OCI-M2 (cell line): Measurements from ENCODE around the gene ARID3A.
"Not testable (repeated sequence)": the region's sequence is repeated elsewhere in the genome, so short reads cannot be mapped to it uniquely, and the experiment has no call there.

Experiments used
- DNase-seq: peaks from one replicate; lab custom pipeline; 2025; ENCODE audit not compliant: unreplicated experiment; lab: John Stamatoyannopoulos, UW

The ARID3A gene, protein sequence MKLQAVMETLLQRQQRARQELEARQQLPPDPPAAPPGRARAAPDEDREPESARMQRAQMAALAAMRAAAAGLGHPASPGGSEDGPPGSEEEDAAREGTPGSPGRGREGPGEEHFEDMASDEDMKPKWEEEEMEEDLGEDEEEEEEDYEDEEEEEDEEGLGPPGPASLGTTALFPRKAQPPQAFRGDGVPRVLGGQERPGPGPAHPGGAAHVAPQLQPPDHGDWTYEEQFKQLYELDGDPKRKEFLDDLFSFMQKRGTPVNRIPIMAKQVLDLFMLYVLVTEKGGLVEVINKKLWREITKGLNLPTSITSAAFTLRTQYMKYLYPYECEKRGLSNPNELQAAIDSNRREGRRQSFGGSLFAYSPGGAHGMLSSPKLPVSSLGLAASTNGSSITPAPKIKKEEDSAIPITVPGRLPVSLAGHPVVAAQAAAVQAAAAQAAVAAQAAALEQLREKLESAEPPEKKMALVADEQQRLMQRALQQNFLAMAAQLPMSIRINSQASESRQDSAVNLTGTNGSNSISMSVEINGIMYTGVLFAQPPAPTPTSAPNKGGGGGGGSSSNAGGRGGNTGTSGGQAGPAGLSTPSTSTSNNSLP

DNA sequence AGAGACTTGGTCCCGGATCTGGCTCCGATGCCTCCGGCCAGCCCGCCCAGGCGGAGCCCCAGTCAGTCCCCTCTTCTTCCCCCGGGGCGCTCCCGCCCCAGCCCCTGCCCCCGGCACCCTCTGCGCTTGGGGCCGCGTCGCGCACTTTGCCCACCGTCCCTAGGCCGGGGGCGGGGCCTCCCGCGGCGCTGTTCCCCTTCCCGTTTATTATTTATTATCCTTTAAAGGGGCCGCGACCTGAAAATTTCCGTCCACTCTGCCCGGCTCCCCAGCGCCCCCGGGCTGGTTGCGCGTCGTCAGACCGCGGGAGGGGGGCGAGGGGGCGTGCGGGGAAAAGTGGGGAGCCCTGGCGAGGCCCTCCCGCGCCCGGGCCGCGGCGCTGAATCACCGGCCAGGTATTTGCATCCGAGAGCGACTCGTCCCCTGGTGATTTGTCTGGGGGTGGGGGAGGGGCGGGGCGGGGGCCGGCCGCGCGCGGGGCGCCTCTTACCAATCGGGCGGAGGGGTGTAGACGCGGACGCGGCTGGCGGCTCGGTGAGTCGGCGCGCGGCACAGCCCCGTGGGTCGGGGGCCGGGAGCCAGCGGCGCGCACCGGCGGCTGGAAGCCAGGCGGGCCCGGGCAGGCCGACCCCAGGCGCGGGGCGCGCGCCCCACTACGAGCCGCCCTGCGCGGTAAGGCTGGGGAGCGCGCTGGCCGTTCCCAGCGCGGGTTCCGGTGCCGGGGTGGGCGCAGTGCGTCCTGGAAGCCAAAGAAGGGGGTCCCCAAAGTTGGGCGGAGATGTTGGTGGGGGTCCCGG lies at the start of gene ARID3A:
ARID3A (plus strand) TSS at position 510 of the 797 bp plus-strand sequence. CDS start 3,494 bp downstream, outside the sequence.
- no peak for DNase-seq

DNA sequence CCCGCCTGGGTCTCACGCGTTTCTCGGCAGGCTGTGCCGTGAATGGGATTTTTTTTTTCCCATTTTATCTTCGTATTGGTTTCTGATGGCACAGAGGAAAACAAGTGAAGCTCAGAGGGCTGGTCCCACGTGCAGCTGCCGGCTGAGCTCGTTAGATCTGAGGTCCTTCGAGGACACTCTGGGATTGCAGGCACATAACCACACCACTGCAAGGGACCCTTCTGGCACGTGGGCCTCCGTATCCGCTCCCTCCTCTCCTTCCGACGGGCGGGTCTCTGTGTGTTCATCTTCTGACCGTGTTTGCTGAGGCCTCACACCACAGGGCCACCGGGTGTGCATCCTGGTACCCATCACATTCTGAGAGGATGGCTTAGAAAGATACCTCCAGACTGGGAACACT lies 49.7 kb upstream of the ARID3A start:
- DNase-seq, result no peak

DNA sequence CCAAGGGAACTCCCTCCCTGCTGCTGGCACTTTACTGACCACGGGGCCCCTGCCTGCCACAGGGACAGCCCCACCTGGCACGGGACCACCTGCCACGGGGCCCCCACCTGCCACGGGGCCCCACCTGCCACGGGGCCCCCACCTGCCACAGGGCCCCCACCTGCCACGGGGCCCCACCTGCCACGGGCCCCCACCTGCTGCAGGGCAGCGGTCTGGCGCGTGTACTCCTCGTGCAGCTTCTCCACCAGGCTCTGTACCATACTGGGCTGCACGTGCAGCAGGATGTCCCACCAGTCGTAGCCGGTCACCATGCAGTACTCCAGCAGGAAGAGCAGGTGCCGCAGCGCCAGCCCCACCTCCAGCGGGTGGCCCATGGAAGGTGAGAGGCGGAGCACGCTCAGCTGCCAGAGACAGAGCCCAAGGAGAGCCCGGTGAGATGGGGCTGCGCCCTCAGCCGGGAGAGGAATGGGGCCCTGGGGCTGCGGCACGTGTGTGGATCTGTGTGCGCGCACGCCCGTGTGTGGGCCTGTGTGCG lies 49.0 kb upstream of the ARID3A start:
- DNase-seq, result no peak

DNA sequence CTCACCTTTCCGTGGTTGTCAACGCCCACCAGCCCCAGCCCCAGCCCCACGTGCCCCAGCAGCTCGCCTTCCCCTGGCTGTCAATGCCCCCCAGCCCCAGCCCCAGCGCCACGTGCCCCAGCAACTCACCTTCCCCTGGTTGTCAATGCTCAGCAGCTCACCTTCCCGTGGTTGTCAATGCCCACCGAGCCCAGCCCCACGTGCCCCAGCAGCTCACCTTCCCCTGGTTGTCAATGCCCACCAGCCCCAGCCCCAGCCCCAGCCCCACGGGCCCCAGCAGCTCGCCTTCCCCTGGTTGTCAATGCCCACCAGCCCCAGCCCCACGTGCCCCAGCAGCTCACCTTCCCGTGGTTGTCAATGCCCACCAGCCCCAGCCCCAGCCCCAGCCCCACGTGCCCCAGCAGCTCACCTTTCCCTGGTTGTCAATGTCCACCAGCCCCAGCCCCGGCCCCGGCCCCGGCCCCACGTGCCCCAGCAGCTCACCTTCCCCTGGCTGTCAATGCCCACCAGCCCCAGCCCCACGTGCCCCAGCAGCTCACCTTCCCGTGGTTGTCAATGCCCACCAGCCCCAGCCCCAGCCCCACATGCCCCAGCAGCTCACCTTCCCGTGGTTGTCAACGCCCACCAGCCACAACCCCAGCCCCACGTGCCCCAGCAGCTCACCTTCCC lies 47.7 kb upstream of the ARID3A start:
- DNase-seq, result not testable (repeated sequence)

DNA sequence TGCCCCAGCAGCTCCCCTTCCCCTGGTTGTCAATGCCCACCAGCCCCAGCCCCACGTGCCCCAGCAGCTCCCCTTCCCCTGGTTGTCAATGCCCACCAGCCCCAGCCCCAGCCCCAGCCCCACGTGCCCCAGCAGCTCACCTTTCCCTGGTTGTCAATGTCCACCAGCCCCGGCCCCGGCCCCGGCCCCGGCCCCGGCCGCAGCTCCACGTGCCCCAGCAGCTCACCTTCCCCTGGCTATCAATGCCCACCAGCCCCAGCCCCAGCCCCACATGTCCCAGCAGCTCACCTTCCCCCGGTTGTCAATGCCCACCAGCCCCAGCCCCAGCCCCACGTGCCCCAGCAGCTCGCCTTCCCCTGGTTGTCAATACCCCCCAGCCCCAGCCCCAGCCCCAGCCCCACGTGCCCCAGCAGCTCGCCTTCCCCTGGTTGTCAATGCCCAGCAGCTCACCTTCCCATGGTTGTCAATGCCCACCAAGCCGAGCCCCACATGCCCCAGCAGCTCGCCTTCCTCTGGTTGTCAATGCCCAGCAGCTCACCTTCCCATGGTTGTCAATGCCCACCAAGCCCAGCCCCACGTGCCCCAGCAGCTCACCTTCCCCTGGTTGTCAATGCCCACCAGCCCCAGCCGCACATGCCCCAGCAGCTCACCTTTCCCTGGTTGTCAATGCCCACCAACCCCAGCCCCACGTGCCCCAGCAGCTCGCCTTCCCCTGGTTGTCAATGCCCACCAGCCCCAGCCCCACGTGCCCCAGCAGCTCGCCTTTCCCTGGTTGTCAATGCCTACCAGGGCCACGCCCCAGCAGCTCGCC lies 46.9 kb upstream of the ARID3A start:
- not testable (repeated sequence) for DNase-seq

DNA sequence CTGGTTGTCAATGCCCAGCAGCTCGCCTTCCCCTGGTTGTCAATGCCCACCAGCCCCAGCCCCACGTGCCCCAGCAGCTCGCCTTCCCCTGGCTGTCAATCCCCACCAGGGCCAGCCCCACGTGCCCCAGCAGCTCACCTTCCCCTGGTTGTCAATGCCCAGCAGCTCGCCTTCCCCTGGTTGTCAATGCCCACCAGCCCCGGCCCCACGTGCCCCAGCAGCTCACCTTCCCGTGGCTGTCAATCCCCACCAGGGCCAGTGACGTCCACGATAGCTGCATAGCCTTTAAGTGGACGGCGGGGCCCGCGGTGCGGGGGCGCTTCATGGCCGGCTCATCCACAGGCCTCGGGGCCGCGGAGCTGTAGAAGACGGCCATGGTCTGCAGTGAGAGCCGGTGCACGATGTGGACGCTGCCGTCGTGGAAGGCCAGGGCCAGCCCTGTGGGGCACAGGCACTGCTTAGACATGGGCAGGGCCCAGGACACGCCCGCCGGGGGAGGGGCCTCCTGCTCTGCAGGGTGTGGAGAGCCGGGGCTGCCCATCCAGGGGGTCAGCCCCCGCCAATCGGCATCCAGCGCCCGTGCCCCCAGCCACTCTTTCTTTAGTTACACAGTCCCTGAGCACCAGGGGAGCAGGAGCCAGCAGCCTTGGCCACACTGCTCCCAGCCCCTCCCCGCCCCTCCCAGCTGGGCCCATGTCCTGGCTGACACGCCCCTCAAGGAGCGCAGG lies 46.0 kb upstream of the ARID3A start:
- DNase-seq, result no peak

DNA sequence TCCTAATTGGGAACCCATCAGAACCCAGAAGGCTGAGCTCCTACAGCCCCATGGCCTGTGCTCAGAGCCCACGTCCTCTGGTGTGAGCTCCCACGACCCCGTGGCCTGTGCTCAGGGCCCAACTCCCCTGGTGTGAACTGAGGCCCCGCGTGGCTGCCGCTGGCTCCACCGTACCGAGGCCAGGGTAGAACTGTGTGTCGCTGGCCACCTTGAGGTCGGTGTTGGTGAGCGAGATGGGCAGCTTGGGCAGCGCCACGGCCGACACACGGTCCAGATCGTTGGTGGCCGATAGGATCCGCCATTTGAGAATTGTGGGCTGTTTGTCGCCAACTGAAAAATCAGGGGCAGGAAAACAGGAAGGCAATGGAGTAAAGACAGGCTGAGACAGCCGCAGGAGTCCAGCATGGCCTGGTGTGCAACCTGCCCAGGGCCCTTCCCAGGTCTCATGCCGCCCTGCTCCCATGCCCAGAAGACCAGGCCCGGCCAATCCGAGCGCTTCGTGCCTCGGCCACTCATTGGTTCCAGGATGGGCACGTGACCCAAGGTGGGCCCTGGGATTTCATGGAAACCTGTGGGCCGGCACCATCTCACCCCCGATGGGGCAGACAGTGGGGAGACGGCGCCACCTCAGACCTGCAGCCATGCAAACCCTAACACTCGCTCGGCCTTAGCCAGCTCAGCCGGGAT lies 44.3 kb upstream of the ARID3A start:
- DNase-seq, result no peak

DNA sequence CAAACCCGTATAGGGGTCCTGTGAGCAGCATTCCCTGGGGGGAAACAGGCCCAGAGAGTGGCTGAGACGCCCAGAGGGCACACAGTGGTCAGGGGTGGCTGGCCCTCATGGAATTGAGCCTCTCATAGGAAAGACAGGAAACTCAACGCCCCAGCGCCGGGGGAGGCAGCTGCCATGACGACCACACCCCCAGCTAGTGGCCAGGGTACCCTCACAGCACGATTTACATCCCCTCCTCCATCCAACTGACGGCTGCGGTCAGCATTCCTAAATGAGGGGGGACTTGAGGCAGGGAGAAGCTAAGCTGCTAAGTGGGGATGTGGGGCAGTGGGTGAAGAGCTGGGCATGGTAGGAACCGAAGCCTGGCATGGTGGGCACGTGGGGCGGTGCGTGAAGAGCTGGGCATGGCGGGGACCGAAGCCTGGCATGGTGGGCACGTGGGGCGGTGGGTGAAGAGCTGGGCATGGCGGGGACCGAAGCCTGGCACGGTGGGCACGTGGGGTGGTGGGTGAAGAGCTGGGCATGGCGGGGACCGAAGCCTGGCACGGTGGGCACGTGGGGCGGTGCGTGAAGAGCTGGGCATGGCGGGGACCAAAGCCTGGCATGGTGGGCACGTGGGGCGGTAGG lies 42.9 kb upstream of the ARID3A start:
- DNase-seq, result no peak

DNA sequence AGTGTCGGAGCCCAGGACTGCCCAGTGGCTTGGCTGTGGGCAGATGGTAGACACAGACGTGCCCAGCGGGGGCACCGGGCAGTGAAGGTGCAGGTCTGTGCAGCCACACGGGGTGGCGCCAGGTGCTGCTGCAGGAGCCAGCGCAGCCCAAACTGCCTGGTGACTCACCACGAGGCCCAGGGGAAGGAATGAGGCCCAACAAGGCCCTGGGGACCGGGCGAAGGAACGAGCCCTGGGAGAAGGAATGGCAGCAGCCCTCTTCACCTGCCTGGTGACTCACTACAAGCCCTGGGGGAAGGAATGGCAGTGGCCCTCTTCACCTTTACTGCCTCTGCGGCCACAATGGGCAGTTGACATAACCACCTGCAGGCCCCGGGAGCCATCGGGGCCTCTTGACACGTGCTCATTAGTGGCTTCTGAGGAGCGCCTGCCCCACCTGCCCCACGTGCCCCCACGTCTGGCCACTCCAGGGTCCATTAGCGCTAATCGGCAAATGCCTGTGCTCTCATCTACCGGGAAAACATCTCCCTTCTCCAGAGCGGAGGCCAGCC lies 42.1 kb upstream of the ARID3A start:
- no peak for DNase-seq

DNA sequence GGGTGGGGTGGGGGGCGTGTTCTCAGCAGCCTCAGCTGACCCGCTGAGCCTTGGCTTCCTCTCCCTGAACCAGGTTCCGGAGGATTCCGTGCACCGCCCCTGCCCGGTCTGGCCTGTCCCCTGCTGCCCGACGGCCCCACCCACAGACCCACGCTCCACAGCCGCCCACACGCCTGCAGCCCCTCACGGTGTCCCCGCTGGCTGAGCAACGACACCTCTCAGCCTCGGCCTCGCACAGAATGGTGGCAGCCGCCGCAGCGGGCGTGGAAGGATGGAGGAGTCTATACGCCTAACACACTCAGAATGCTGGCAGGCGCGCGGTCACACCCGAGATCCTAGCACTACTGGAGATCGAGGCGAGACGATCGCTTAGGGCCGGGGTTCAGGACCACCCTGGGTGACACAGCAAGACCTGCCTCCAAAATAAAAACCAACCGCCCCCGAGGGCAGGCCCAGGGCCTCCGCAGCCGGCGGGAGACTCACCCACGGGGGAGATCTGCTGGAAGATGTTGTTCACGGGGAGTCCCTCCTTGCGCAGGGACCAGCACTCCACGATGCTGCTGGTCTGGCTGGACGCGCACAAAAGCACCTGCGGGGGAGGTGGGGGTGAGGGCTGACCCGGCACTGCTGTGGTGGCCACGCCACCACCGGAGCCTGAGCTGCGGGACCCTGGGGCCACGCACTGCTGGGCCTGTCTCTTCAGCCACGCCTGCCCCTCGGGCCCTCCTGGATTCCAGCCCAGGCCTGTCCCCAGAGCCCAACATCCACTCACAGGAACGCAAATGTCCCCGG lies 41.2 kb upstream of the ARID3A start:
- no peak for DNase-seq

DNA sequence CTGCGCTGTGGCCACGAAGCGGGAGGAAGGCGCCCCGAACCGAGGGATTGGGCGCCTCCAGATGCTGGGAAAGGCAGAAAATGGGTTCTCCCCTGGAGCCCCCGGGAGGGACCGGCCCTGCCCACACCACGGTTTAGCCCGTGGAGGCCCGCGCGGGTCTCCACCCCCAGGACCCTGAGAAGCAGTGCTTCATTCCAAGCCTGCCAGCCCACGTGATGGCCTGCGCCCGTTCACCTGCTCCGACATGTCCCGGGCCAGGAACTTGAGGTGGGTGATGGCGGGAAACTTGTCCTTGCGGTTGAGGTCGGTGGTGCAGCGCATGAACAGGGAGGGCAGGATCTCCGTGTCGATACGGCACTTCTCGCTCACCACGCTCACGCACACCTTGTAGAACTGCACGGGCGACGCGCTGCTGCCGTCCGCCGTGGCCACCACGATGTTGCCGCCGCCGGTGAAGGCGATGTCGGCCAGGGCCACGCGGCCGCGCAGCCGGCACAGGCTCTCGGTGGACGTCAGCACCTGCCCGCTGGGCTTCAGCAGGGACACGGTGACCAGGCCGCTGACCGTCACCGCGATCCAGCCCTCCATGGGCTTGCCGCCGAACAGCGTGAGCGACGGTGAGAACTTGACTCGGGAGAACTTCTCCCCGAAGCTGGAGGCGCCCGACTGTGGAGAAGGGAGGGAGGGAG lies 40.2 kb upstream of the ARID3A start:
- DNase-seq, result no peak

DNA sequence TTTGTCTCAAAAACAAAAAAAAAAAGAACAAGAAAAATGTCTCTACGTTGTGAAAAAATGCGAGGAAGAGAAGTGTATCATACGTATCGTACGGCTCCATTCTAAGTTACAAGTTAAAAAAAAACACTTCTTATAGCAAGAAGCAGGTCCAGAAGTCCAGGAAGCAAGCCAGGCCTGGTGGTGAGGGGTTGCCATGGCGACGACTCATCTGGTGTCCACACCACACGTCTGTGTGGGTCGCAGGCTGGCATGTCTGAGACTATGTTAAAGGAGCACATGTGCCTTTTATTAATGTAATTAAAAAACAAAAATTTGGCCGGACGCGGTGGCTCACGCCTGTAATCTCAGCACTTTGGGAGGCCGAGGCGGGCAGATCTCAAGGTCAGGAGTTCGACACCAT lies 38.8 kb upstream of the ARID3A start:
- no peak for DNase-seq

DNA sequence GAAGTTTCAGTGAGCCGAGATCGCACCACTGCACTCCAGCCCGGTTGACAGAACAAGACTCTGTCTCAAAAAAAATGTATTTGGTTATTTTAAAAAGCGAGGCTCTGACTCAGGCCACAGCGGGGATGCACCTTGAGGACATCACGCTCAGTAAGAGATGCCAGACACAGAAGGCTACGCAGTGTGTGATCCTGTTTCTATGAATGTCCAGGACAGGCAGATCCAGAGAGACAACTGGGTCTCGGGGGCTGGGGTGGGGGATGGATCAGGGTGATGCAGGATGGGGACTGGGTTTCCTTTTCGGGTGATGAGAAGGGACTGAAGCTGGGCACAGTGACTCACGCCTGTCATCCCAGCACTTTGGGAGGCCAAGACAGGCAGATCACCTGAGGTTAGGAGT lies 38.2 kb upstream of the ARID3A start:
- no peak for DNase-seq

DNA sequence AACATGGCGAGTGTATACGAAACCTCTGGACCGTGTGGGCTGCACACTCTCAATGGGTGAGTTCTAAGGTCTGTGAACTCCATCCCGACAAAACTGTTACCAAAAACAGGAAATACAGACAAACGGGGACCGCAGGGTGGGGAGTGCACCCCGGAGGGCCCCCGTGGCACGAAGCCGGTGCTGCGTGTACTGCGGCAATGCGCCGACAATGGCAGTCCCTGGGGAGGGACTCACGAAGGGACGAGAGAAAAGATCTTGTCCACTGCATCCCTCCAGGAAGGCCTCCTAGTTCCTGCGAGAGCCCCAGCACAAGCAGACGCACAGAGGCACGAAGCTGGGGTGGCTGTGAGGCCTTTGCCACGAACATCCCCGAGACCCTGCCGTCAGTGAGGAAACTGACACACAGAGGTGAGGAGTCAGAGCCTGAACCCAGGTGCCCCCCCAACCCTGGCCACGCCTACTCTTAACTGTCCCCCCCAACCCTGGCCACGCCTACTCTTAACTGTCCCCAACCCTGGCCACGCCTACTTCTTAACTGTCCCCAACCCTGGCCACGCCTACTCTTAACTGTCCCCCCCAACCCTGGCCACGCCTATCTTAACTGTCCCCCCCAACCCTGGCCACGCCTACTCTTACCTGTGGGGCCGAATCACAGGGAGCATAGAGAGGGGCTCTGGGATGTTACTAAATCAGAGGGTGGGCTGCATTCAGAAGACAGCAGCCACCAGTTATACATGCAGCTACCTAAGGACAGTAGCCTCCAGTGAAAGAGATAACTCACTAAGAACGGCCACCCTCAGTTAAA lies 37.1 kb upstream of the ARID3A start:
- DNase-seq, result no peak

DNA sequence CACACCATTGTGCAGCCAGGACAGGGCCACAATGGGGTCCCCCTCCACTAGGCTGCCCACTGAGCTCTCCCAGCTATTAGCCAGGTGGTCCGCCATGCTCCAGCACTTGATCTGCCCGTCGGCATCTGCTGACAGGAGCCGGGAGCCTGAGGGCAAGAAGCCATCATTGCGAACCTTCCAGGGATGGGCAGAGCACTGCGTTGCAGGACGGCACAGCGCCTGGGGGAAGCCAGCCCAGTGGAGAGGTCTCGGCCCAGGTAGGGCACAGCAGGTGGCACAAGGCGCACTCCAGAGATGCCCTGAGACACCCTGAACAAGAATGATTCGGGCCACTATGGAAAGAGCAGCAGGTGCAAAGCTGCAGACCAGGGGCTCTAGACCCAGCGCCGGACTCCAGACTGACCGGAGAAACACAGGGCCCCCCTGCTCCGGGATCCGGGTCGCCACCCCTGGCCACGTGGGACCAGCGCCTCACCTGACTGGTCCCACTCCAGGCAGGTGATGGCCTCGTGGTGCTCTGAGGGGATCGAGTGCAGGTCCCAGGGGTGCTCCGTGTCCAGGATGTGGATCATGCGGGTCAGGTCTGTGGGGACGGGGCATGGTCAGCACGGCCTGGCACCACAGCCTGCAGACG lies 36.1 kb upstream of the ARID3A start:
- no peak for DNase-seq

DNA sequence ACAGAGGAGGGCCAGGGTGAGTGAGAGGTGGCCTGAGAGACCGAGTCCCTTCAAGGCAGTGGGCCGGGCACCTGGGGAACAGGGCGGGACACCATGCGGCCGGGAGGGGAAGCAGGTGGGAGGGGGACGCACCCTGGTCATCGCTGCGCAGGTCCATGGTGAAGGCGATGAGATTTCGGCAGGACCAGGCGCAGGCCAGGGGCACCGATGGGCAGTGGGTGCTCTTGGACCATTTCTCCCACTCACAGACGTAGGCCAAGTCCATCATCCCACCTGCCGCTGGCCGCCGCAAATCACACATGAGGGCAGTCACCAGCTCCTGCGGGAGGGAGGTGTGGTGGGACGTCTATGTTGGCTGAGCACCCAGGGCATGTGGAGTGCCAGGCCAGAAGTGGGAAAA lies 35.0 kb upstream of the ARID3A start:
- DNase-seq, result no peak
